ENCODE measurements around the gene ZGPAT.
A peak's percentile ranks its signal among the peaks of the same experiment; 100 is the strongest.
"Not testable (repeated sequence)": the region's sequence is repeated elsewhere in the genome, so short reads cannot be mapped to it uniquely, and the experiment has no call there.

The ZGPAT gene

GRCh38 chr20:63772781-63773518, 65.1 kb downstream of the ZGPAT start:
- no peaks in the 10 kb centered on the region for H3K9me3 Mint-ChIP-seq
- no peaks in the 10 kb centered on the region for H3K36me3 Mint-ChIP-seq (ENCODE audit: low read depth)
- no peak overlapping the region for H3K4me3 Mint-ChIP-seq
- no peaks in the 10 kb centered on the region for H3K4me1 Mint-ChIP-seq (ENCODE audit: low read depth)
- no peaks in the 10 kb centered on the region for H3K27me3 Mint-ChIP-seq (ENCODE audit: low read depth)
- H3K27ac Mint-ChIP-seq: no peak overlapping the region

GRCh38 chr20:63773571-63774241, 65.9 kb downstream of the ZGPAT start:
- no peaks in the 10 kb centered on the region for H3K4me1 Mint-ChIP-seq (ENCODE audit: low read depth)

GRCh38 chr20:63774306-63774705, 66.5 kb downstream of the ZGPAT start:
- Mint-ChIP-seq H3K4me3 (no peak overlapping the region), H3K9me3 (no peaks in the 10 kb centered on the region), H3K27ac (no peak overlapping the region), H3K4me1 (ENCODE audit: low read depth) (no peaks in the 10 kb centered on the region), H3K36me3 (ENCODE audit: low read depth) (no peaks in the 10 kb centered on the region), H3K27me3 (ENCODE audit: low read depth) (no peaks in the 10 kb centered on the region)

More at GRCh38 chr20:63773571-63774241, 65.9 kb downstream of the ZGPAT start:
- no peaks in the 10 kb centered on the region for H3K36me3 Mint-ChIP-seq (ENCODE audit: low read depth)
- H3K27me3 Mint-ChIP-seq (ENCODE audit: low read depth): no peaks in the 10 kb centered on the region
- H3K27ac Mint-ChIP-seq: no peak overlapping the region
- no peaks in the 10 kb centered on the region for H3K9me3 Mint-ChIP-seq
- no peak overlapping the region for H3K4me3 Mint-ChIP-seq

- H3K27me3 Mint-ChIP-seq (ENCODE audit: low read depth): no peaks in the 10 kb centered on the region
- H3K36me3 Mint-ChIP-seq (ENCODE audit: low read depth): no peaks in the 10 kb centered on the region
- no peak overlapping the region for H3K27ac Mint-ChIP-seq
Observed at GRCh38 chr20:63775096-63775978, 67.5 kb downstream of the ZGPAT start.

GRCh38 chr20:63776875-63777274, 69.0 kb downstream of the ZGPAT start:
- H3K4me3 Mint-ChIP-seq; H3K27me3 Mint-ChIP-seq (ENCODE audit: low read depth); H3K9me3 Mint-ChIP-seq; H3K4me1 Mint-ChIP-seq (ENCODE audit: low read depth); H3K36me3 Mint-ChIP-seq (ENCODE audit: low read depth); H3K27ac Mint-ChIP-seq: not testable (repeated sequence)

More at GRCh38 chr20:63775096-63775978, 67.5 kb downstream of the ZGPAT start:
- Mint-ChIP-seq H3K4me3 (no peak overlapping the region), H3K9me3 (no peaks in the 10 kb centered on the region), H3K4me1 (ENCODE audit: low read depth) (no peaks in the 10 kb centered on the region)

- Mint-ChIP-seq H3K4me3 (no peak overlapping the region), H3K27ac (no peak overlapping the region), H3K4me1 (ENCODE audit: low read depth) (peaks cover 9% of the 10 kb centered on the region)
Observed at GRCh38 chr20:63777614-63778013, 69.8 kb downstream of the ZGPAT start.

GRCh38 chr20:63778034-63778752, 70.4 kb downstream of the ZGPAT start:
- H3K27ac Mint-ChIP-seq: no peak overlapping the region
- peaks cover 9% of the 10 kb centered on the region for H3K4me1 Mint-ChIP-seq (ENCODE audit: low read depth)
- H3K27me3 Mint-ChIP-seq (ENCODE audit: low read depth): no peaks in the 10 kb centered on the region
- H3K4me3 Mint-ChIP-seq: no peak overlapping the region
- no peaks in the 10 kb centered on the region for H3K36me3 Mint-ChIP-seq (ENCODE audit: low read depth)
- H3K9me3 Mint-ChIP-seq: no peaks in the 10 kb centered on the region

More at GRCh38 chr20:63777614-63778013, 69.8 kb downstream of the ZGPAT start:
- Mint-ChIP-seq H3K9me3 (no peaks in the 10 kb centered on the region), H3K27me3 (ENCODE audit: low read depth) (no peaks in the 10 kb centered on the region), H3K36me3 (ENCODE audit: low read depth) (no peaks in the 10 kb centered on the region)

- H3K36me3 Mint-ChIP-seq (ENCODE audit: low read depth): no peaks in the 10 kb centered on the region
- H3K27me3 Mint-ChIP-seq (ENCODE audit: low read depth): no peaks in the 10 kb centered on the region
- H3K4me3 Mint-ChIP-seq: no peak overlapping the region
- no peak overlapping the region for H3K27ac Mint-ChIP-seq
- H3K9me3 Mint-ChIP-seq: no peaks in the 10 kb centered on the region
- peaks cover 9% of the 10 kb centered on the region for H3K4me1 Mint-ChIP-seq (ENCODE audit: low read depth)
Observed at GRCh38 chr20:63778857-63779256, 71.0 kb downstream of the ZGPAT start.

- H3K4me1 Mint-ChIP-seq (ENCODE audit: low read depth): peaks cover 13% of the 10 kb centered on the region
- H3K9me3 Mint-ChIP-seq: no peaks in the 10 kb centered on the region
- peak overlapping the region; percentile 46 for H3K27ac Mint-ChIP-seq
- no peaks in the 10 kb centered on the region for H3K27me3 Mint-ChIP-seq (ENCODE audit: low read depth)
- H3K36me3 Mint-ChIP-seq (ENCODE audit: low read depth): no peaks in the 10 kb centered on the region
- no peak overlapping the region for H3K4me3 Mint-ChIP-seq
Observed at GRCh38 chr20:63781181-63781580, 73.3 kb downstream of the ZGPAT start.

- no peak overlapping the region for H3K4me3 Mint-ChIP-seq
- H3K27me3 Mint-ChIP-seq (ENCODE audit: low read depth): no peaks in the 10 kb centered on the region
- H3K36me3 Mint-ChIP-seq (ENCODE audit: low read depth): no peaks in the 10 kb centered on the region
- H3K27ac Mint-ChIP-seq: no peak overlapping the region
- H3K4me1 Mint-ChIP-seq (ENCODE audit: low read depth): peaks cover 14% of the 10 kb centered on the region
- no peaks in the 10 kb centered on the region for H3K9me3 Mint-ChIP-seq
Observed at GRCh38 chr20:63782051-63782471, 74.2 kb downstream of the ZGPAT start.

- Mint-ChIP-seq H3K27me3 (ENCODE audit: low read depth) (no peaks in the 10 kb centered on the region), H3K4me1 (ENCODE audit: low read depth) (peaks cover 14% of the 10 kb centered on the region), H3K27ac (no peak overlapping the region), H3K36me3 (ENCODE audit: low read depth) (no peaks in the 10 kb centered on the region), H3K9me3 (no peaks in the 10 kb centered on the region), H3K4me3 (no peak overlapping the region)
Observed at GRCh38 chr20:63782521-63782971, 74.7 kb downstream of the ZGPAT start.

- Mint-ChIP-seq H3K27ac (no peak overlapping the region), H3K36me3 (ENCODE audit: low read depth) (no peaks in the 10 kb centered on the region), H3K9me3 (no peaks in the 10 kb centered on the region), H3K4me3 (no peak overlapping the region), H3K4me1 (ENCODE audit: low read depth) (peaks cover 14% of the 10 kb centered on the region), H3K27me3 (ENCODE audit: low read depth) (no peaks in the 10 kb centered on the region)
Observed at GRCh38 chr20:63783970-63784369, 76.1 kb downstream of the ZGPAT start.

GRCh38 chr20:63785691-63786131, 77.9 kb downstream of the ZGPAT start:
- Mint-ChIP-seq H3K9me3 (no peaks in the 10 kb centered on the region), H3K4me3 (no peak overlapping the region), H3K4me1 (ENCODE audit: low read depth) (peaks cover 14% of the 10 kb centered on the region), H3K27ac (no peak overlapping the region), H3K36me3 (ENCODE audit: low read depth) (no peaks in the 10 kb centered on the region), H3K27me3 (ENCODE audit: low read depth) (no peaks in the 10 kb centered on the region)

Measured in T-helper 1 cell treated with Interleukin-12 subunit alpha and Interleukin-12 subunit beta and Interleukin-4 antibody, amounts not matched to agents 30 μg/mL and 1 μg/mL, for 36 hours (primary cell).